DND-41 (cell line): ENCODE results near the gene S100A7A.

ENCODE experiments used
- ATAC-seq: fragments of 200-7000 bp; cut with Tn5 transposase; 3 replicates; pipeline ENCODE4 v1.9.1; 2021; ENCODE audit warnings: low read depth; ENCODE audit not compliant: insufficient read depth
- DNase-seq: peaks from one replicate; pipeline ENCODE4 v3.0.0-alpha.2; 2020
- H2AFZ ChIP-seq: 2 replicates; pipeline ENCODE4 v1.6.0; 2012; ENCODE audit warnings: low read depth, low read length
- H3K27ac ChIP-seq: 2 replicates; pipeline ENCODE4 v1.5.1; 2012; ENCODE audit warnings: low read length, inconsistent platforms
- H3K27me3 ChIP-seq: fragments of 200-600 bp; sonication (generic); 2 replicates; pipeline ENCODE4 v1.6.0; 2012; ENCODE audit warnings: low read length, mild to moderate bottlenecking, inconsistent platforms; ENCODE audit not compliant: insufficient read depth, poor library complexity
- H3K36me3 ChIP-seq: 2 replicates; pipeline ENCODE4 v1.5.1; 2012; ENCODE audit warnings: low read length, inconsistent platforms; ENCODE audit not compliant: insufficient read depth
- H3K4me1 ChIP-seq: 2 replicates; pipeline ENCODE4 v1.5.1; 2012; ENCODE audit warnings: mild to moderate bottlenecking, low read length; ENCODE audit not compliant: insufficient read depth
- H3K4me2 ChIP-seq: 2 replicates; pipeline ENCODE4 v1.6.0; 2012; ENCODE audit warnings: mild to moderate bottlenecking, moderate library complexity, low read length, inconsistent platforms; ENCODE audit not compliant: insufficient read depth
- H3K4me3 ChIP-seq, 2 experiments: fragments of 200-600 bp in 1 of 2; shearing (Covaris generic) in 1 of 2; 2 replicates each; pipeline ENCODE4 v1.5.1; 2012 to 2016; ENCODE audit warnings: inconsistent platforms in 2 of 2, low read length in 2 of 2, mild to moderate bottlenecking in 2 of 2, low read depth in 1 of 2, moderate library complexity in 1 of 2
- H3K79me2 ChIP-seq: 2 replicates; pipeline ENCODE4 v1.6.0; 2012; ENCODE audit warnings: low read length, inconsistent platforms; ENCODE audit not compliant: insufficient read depth
- H3K9ac ChIP-seq: 2 replicates; pipeline ENCODE4 v1.6.0; 2012; ENCODE audit warnings: low read depth, mild to moderate bottlenecking, inconsistent platforms, low read length, moderate library complexity
- H3K9me3 ChIP-seq: 2 replicates; pipeline ENCODE4 v1.5.1; 2012; ENCODE audit warnings: low read length, moderate library complexity, mild to moderate bottlenecking, inconsistent platforms; ENCODE audit not compliant: insufficient read depth, severe bottlenecking
- H4K20me1 ChIP-seq: 2 replicates; pipeline ENCODE4 v1.6.0; 2012; ENCODE audit warnings: low read length; ENCODE audit not compliant: insufficient read depth
- CTCF ChIP-seq: IDR thresholded peaks from 2 replicates; pipeline ENCODE4 v1.5.1; 2012; ENCODE audit warnings: borderline replicate concordance, low read length, moderate library complexity, mild to moderate bottlenecking; ENCODE audit not compliant: poor library complexity, severe bottlenecking; ENCODE audit errors: extremely low read depth
- EZH2 ChIP-seq: IDR thresholded peaks from 3 replicates; pipeline ENCODE4 v1.6.1; 2012; ENCODE audit warnings: borderline replicate concordance, low read depth, mild to moderate bottlenecking, moderate library complexity, low read length, inconsistent platforms; ENCODE audit not compliant: severe bottlenecking

Gene S100A7A

GRCh38 chr1:153387001-153387400 lies 29.3 kb upstream of the S100A7A start:
- Histone ChIP-seq H2AFZ (no peak overlapping the region), H3K27ac (no peak overlapping the region), H3K4me3 (no peak overlapping the region), H3K4me1 (no peaks in the 10 kb centered on the region), H3K4me2 (no peak overlapping the region), H3K27me3 (no peaks in the 10 kb centered on the region), H4K20me1 (peaks cover 4% of the 10 kb centered on the region; the same call in 1 of the 2 replicates), H3K36me3 (no peaks in the 10 kb centered on the region), H3K9ac (no peak overlapping the region), H3K9me3 (no peaks in the 10 kb centered on the region), H3K79me2 (no peaks in the 10 kb centered on the region)
- DNase-seq (no peak), ATAC-seq (no peak)
- TF ChIP-seq CTCF (no peak), EZH2 (no peak)

- Histone ChIP-seq H3K36me3 (no peaks in the 10 kb centered on the region), H3K79me2 (no peaks in the 10 kb centered on the region), H3K9me3 (no peaks in the 10 kb centered on the region), H3K4me2 (no peak overlapping the region), H4K20me1 (peaks cover 4% of the 10 kb centered on the region; the same call in 1 of the 2 replicates), H3K9ac (no peak overlapping the region), H3K4me3 (no peak overlapping the region), H3K27me3 (no peaks in the 10 kb centered on the region), H3K4me1 (no peaks in the 10 kb centered on the region), H2AFZ (no peak overlapping the region), H3K27ac (no peak overlapping the region)
- ATAC-seq (no peak), DNase-seq (no peak)
- no peak for TF ChIP-seq EZH2
- TF ChIP-seq CTCF = no peak
These were observed 28.5 kb upstream of the S100A7A start for GRCh38 chr1:153387785-153388184.

GRCh38 chr1:153389401-153389800 lies 26.9 kb upstream of the S100A7A start:
- no peaks in the 10 kb centered on the region for H3K4me1 ChIP-seq

More at GRCh38 chr1:153389401-153389800, 26.9 kb upstream of the S100A7A start:
- Histone ChIP-seq H2AFZ (no peak overlapping the region), H3K27ac (no peak overlapping the region), H3K4me2 (no peak overlapping the region), H3K9ac (no peak overlapping the region), H4K20me1 (peaks cover 4% of the 10 kb centered on the region; the same call in 1 of the 2 replicates), H3K79me2 (no peaks in the 10 kb centered on the region), H3K36me3 (no peaks in the 10 kb centered on the region), H3K27me3 (no peaks in the 10 kb centered on the region), H3K9me3 (no peaks in the 10 kb centered on the region), H3K4me3 (no peak overlapping the region)
- DNase-seq (no peak), ATAC-seq (no peak)
- TF ChIP-seq CTCF (no peak), EZH2 (no peak)
